ENCODE results near the gene CHST13.

CHST13 gene

DNA sequence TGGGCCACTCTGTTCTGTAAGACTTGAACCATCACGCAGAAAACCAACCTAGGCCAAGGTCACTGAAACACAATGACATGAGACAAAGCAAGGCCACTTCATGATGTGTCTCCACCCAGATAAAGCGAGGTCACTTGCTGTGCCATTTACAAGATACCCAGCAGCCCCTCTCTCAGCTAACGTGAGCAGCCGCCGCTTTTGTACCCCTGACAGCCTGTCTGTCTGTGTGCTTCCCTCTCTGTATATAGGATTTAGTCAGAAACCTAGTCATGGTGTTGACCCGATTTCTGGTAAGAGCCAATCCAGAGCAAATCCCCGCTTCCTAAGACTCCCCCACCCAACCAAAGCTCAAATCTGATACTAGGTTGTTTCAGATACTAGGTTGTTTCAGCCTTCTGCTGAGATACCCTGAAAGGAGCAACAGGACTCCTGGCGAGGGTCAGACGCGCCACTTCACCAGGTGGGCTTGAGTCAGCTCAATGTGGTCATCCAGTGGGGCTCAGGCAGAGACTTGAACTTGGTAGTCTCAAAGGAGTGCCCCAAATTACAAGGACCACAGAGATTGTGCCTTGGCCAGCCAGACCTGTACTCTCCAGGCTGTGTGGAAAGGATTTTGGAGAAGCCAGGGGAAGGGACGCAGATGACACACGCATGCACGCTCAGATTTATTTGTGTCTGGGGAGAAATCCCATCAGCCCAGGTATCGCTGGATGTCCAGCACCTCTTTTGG is 45.2 kb upstream of the CHST13 start:
- TF ChIP-seq, protein P1, sequence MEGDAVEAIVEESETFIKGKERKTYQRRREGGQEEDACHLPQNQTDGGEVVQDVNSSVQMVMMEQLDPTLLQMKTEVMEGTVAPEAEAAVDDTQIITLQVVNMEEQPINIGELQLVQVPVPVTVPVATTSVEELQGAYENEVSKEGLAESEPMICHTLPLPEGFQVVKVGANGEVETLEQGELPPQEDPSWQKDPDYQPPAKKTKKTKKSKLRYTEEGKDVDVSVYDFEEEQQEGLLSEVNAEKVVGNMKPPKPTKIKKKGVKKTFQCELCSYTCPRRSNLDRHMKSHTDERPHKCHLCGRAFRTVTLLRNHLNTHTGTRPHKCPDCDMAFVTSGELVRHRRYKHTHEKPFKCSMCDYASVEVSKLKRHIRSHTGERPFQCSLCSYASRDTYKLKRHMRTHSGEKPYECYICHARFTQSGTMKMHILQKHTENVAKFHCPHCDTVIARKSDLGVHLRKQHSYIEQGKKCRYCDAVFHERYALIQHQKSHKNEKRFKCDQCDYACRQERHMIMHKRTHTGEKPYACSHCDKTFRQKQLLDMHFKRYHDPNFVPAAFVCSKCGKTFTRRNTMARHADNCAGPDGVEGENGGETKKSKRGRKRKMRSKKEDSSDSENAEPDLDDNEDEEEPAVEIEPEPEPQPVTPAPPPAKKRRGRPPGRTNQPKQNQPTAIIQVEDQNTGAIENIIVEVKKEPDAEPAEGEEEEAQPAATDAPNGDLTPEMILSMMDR (IDR thresholded peaks at IDR 0.05; ENCODE audit: borderline replicate concordance, control extremely low read depth, extremely low read depth, insufficient read depth, missing control alignments): no peak
- DNase-seq (ENCODE audit: low spot score): no peak
- in situ Hi-C loops (cut with MboI; ENCODE audit: low sequenced_read_pairs, unreplicated experiment): no loop called here

DNA sequence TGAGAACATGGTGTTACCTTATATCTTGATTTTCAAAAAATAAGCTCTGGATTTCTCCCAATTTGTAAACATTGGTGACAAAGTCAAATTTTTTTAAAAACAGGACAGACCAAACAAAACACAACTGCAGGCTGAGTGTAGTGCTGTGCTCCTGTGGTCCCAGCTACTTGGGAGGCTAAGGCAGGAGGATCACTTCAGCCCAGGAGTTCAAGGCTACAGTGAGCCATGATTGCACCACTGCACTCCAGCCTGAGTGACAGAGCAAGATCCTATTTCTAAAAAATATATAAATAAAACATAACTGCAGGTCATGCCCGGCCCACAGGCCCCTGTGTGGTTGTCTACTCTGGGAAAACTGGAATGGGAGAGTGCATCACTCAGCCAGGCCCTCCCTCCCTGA is 44.3 kb upstream of the CHST13 start:
- no peak for DNase-seq (ENCODE audit: low spot score)
- in situ Hi-C loops (cut with MboI; ENCODE audit: low sequenced_read_pairs, unreplicated experiment): no loop called here
- TF ChIP-seq, protein P1 (IDR thresholded peaks at IDR 0.05; ENCODE audit: borderline replicate concordance, control extremely low read depth, extremely low read depth, insufficient read depth, missing control alignments): no peak

DNA sequence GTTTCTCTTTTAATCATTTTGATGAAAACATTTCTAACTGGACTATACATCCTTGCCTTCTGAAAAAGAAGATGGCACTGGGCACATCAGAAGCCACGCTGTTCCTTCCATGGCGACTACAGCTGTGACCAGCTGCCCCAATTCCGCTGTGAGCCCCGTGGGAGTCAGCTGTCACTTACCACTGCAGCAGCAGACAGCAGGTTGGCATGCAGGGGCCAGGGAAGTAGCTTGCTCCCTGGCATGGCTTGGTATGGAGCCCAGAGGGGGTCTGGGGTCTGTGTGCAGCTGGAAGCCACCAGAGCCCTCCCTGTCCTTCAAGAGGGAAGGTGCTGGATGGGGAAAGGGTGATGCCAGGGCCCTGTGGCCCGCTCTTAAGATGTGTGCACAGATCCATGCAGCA is 43.7 kb upstream of the CHST13 start:
- TF ChIP-seq, protein P1 (IDR thresholded peaks at IDR 0.05; ENCODE audit: borderline replicate concordance, control extremely low read depth, extremely low read depth, insufficient read depth, missing control alignments): no peak
- DNase-seq (ENCODE audit: low spot score): no peak
- in situ Hi-C loops (cut with MboI; ENCODE audit: low sequenced_read_pairs, unreplicated experiment): no loop called here

DNA sequence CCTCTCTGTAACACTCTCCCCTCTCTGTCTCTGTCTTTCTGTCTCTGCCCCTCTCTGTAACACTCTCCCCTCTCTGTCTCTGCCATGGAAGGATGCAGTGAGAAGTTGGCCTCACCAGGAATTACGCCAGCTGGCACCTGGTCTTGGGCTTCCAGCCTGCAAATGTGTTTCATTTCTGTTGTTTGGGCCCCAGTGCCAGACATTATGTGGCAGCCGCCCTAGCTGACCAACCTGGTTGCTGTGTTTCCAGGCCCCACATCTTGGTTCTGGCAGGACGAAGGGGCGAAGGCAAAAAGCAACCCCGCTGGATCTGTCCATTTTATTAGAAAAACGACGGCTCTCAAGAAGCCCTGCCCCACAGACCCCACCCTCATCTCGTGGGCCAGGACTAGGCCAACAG is 43.1 kb upstream of the CHST13 start:
- TF ChIP-seq, protein P1 (IDR thresholded peaks at IDR 0.05; ENCODE audit: borderline replicate concordance, control extremely low read depth, extremely low read depth, insufficient read depth, missing control alignments): no peak
- no peak for DNase-seq (ENCODE audit: low spot score)
- in situ Hi-C loops (cut with MboI; ENCODE audit: low sequenced_read_pairs, unreplicated experiment): no loop called here

DNA sequence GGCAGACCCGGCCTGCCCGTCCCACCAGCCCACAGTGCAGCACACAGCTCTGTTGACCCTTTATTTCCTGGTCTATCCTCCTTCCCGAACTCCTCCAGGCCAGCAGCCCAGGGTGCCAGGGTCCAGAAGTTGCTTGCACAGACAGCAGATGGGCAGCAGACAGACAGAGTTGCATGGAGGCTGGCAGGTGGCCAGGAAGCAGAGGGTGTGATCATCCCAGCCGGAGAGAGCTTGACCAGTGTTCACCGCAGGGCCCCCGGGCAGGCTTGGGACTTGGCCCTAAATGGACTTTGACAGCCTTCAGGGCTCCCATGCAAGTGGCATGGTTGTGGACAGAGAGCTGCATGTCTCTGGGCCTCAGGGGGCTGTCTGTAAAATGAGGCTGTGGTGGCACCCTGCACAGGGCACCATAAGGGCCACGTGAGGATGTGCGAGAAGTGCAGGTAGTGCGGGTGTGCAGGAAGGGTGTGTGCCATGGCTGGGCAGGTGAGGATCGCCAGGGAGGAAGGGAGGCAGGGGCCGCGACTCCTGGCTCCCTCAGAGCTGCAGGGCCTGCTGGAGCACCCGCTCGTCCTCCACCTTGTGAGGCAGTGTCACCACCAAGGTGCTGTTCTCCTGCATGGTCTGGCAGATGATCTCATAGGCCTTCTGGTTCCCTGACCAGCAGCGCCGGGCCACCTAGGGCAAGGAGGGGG is 42.0 kb upstream of the CHST13 start:
- TF ChIP-seq, protein P1 (IDR thresholded peaks at IDR 0.05; ENCODE audit: borderline replicate concordance, control extremely low read depth, extremely low read depth, insufficient read depth, missing control alignments): no peak
- in situ Hi-C loops (cut with MboI; ENCODE audit: low sequenced_read_pairs, unreplicated experiment): no loop called here
- DNase-seq (ENCODE audit: low spot score): no peak

DNA sequence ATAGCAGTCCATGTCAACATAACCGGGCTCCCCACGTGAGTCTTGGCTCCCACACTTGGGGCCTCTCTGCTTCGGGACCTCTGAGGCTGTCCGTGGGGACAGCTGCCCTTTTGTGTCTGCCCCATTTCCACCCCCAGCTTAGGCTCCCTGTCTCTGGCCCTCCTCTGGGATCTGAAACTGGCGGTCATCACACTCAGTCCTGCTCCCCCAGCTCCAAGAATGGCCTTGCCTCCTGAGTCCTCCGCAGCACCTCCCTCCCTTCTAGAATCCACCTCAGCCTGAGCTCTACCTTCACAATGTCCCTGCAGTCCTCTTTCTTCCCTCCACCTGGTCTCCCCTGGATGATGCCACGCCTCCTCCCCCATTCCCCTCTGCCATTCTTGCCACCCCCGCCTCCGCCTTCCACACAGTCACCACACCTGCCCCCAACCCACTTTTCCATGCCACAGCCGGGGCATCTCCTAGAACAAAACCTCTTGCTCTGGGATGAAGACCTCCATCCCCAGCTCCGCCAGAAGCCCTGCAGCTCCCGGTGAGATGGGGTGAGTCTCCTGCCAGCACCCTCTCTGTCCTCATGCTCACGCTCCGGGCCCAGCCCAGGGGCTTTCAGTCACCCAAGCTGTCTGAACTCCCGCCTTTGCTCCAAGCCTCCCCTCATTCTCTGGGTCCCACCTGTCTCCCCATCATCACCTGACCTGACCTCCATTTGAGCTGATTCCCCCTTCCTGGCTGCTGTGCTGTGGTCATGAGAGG is 41.3 kb upstream of the CHST13 start:
- in situ Hi-C loops (cut with MboI; ENCODE audit: low sequenced_read_pairs, unreplicated experiment): no loop called here

More for the DNA sequence above, 41.3 kb upstream of the CHST13 start:
- DNase-seq (ENCODE audit: low spot score): no peak
- TF ChIP-seq, protein P1 (IDR thresholded peaks at IDR 0.05; ENCODE audit: borderline replicate concordance, control extremely low read depth, extremely low read depth, insufficient read depth, missing control alignments): no peak
